ENCODE measurements around the gene RASSF5. TPM values are rescaled to one million over a fixed set of nuclear protein-coding genes. Genes with fewer than 3 reads are reported as not detected.
"Not testable (repeated sequence)": the region's sequence is repeated elsewhere in the genome, so short reads cannot be mapped to it uniquely, and the experiment has no call there.

Gene RASSF5
- total and polyA plus RNA-seq, 3 donors from 2014 or later, result 4.3 to 8.4 (median 5.9) TPM

DNA sequence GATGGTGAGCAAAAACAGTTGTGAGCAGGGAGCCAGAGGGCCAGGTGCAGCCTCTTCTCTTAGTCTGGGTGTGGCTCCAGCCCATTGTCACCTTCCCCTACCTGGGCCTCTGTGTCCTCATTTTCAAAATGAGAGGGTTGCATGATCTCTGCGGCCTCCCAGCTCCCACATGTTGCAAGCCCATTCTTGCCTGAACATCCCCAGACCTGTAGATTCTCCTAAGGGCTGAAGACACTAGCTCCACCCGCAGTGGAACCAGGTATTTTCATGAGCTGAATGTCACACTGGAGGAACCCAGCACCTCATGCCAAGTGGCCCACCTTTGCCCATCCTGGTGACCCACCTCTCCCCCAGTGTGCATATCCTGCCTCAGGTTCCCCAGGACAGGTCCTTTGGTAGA, 24.7 kb upstream of the RASSF5 start:
- WGBS, 2 donors, result 90 to 97% methylated on average over 2 of the region's 2 CpGs
- TF ChIP-seq, protein P1, sequence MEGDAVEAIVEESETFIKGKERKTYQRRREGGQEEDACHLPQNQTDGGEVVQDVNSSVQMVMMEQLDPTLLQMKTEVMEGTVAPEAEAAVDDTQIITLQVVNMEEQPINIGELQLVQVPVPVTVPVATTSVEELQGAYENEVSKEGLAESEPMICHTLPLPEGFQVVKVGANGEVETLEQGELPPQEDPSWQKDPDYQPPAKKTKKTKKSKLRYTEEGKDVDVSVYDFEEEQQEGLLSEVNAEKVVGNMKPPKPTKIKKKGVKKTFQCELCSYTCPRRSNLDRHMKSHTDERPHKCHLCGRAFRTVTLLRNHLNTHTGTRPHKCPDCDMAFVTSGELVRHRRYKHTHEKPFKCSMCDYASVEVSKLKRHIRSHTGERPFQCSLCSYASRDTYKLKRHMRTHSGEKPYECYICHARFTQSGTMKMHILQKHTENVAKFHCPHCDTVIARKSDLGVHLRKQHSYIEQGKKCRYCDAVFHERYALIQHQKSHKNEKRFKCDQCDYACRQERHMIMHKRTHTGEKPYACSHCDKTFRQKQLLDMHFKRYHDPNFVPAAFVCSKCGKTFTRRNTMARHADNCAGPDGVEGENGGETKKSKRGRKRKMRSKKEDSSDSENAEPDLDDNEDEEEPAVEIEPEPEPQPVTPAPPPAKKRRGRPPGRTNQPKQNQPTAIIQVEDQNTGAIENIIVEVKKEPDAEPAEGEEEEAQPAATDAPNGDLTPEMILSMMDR (IDR thresholded peaks at IDR 0.05), result no peak
- TF ChIP-seq POLR2A (IDR thresholded peaks at IDR 0.05), result no peak
- Histone ChIP-seq H3K36me3 (ENCODE audit: low read depth, missing control alignments) (no peaks in the 10 kb centered on the region), H3K27ac (no peak overlapping the region), H3K9me3 (no peaks in the 10 kb centered on the region), H3K27me3 (no peaks in the 10 kb centered on the region), H3K4me1 (no peaks in the 10 kb centered on the region), H3K4me3 (no peak overlapping the region)
- no peak for DNase-seq
- intact Hi-C loops (cut with DNase I; ENCODE audit: low total_unique reads), result no loop called here

DNA sequence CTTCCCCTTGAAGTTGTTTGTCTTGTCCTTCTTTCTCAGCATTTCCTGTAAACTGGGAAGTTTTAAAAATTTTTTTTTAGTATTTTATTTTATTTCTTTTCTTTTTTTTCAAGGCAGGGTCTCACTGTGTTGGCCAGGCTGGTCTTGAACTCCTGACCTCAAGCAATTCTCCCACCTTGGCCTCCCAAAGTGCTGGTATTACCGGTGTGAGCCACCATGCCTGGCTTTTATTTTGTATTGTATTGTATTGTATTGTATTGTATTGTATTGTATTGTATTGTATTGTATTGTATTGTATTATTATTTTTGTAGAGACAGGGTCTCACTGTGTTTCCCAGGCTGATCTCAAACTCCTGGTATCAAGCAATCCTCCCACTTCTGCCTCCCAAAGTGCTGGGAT, 23.5 kb upstream of the RASSF5 start:
- DNase-seq; intact Hi-C loops (cut with DNase I; ENCODE audit: low total_unique reads); H3K4me1 ChIP-seq; H3K9me3 ChIP-seq; H3K27ac ChIP-seq; H3K4me3 ChIP-seq; H3K27me3 ChIP-seq; H3K36me3 ChIP-seq (ENCODE audit: low read depth, missing control alignments): not testable (repeated sequence)
- WGBS, 2 donors, result 91 to 100% methylated on average over 1 of the region's 1 CpG

DNA sequence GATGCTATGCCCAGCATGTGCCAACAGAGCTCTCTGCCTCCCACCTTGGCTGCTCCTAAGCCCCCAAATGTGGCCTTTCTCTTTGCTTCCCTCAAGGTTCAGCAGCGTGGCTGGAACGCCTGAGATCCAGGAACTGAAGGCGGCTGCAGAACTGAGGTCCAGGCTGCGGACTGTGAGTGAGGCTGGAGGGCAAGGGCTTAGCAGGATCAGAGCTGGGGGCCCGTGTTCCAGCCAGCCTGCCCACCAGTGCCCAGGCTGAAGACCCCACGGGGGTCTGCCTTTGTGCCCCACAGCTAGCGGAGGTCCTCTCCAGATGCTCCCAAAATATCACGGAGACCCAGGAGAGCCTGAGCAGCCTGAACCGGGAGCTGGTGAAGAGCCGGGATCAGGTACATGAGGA, 22.4 kb upstream of the RASSF5 start:
- DNase-seq, result no peak
- no peak for TF ChIP-seq POLR2A (IDR thresholded peaks at IDR 0.05)
- TF ChIP-seq, protein P1 (IDR thresholded peaks at IDR 0.05), result no peak
- Histone ChIP-seq H3K27ac (no peak overlapping the region), H3K4me1 (no peaks in the 10 kb centered on the region), H3K27me3 (no peaks in the 10 kb centered on the region), H3K4me3 (no peak overlapping the region), H3K9me3 (no peaks in the 10 kb centered on the region), H3K36me3 (ENCODE audit: low read depth, missing control alignments) (no peaks in the 10 kb centered on the region)
- 86 to 95% methylated on average over 6 to 10 of the region's 10 CpGs for WGBS, 2 donors
- intact Hi-C loops (cut with DNase I; ENCODE audit: low total_unique reads), result no loop called here

DNA sequence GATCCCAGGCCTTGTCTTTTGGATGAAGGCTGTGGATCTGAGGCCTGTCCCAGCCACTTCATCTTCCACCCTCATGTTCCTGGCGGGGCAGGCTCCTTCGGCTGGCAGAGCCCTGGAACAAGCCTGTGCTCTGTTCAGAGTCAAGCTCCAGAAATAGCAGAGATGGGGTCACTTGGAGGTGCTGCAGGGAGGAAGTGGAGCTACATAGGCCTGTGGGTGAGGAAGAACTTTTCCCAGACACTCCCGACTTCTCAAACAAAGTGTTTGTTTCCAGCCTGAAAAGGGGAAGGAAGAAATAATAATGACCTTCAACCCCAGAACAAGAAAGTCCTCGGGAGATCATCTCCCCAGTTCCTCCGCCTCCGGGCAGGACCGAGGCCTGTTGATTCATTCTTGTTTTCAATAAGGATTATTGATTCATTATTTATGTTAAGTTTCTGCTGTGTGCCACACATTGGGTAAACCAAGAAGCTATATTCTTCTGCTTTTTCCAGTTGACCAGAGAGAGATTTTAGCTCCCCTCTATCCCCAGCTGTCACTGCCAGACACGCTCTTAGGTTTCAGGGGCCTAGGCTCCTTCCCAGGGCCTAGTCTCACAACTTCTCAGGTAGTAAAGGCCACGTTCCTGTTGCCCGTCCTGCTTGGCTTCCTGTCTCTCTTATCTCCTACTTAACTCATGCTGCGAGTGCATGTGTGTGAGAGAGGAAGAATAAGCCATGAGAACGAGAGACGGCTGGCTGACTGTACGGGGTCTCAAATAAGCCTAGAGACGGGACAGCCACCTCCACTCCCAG, 20.1 kb upstream of the RASSF5 start:
- Histone ChIP-seq H3K4me1 (peaks cover 5% of the 10 kb centered on the region), H3K9me3 (no peaks in the 10 kb centered on the region), H3K27ac (no peak overlapping the region), H3K4me3 (no peak overlapping the region), H3K27me3 (no peaks in the 10 kb centered on the region), H3K36me3 (ENCODE audit: low read depth, missing control alignments) (no peaks in the 10 kb centered on the region)
- TF ChIP-seq POLR2A (IDR thresholded peaks at IDR 0.05), result no peak
- TF ChIP-seq, protein P1 (IDR thresholded peaks at IDR 0.05), result no peak
- intact Hi-C loops (cut with DNase I; ENCODE audit: low total_unique reads), result no loop called here
- DNase-seq, result no peak
- 79 to 85% methylated on average over 15 of the region's 15 CpGs for WGBS, 2 donors

DNA sequence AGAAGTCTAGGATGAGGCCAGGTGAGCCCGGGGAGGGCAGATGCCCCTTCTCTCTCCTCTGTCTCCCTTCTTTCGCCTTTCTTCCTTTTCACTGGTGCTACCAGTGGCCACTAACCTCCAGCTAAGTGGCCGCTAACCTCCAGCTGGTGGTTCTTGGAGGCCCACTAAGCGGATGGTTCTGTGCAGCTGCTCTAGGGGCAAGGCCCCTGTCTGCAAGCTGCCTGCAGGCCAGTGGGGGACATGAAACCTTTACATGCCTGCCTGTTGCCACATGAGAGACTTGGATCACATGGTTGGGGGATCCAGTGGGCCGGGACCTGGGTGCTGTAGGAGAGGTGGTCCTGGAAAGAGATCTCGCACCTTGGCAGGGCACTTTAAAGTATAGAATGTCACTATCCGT, 19.4 kb upstream of the RASSF5 start:
- H3K27ac ChIP-seq, result no peak overlapping the region
- no peaks in the 10 kb centered on the region for H3K27me3 ChIP-seq
- intact Hi-C loops (cut with DNase I; ENCODE audit: low total_unique reads), result no loop called here
- WGBS, 2 donors, result 88 to 96% methylated on average over 6 to 7 of the region's 7 CpGs
- no peaks in the 10 kb centered on the region for H3K36me3 ChIP-seq (ENCODE audit: low read depth, missing control alignments)
- no peak for TF ChIP-seq POLR2A (IDR thresholded peaks at IDR 0.05)
- TF ChIP-seq, protein P1 (IDR thresholded peaks at IDR 0.05), result no peak
- peaks cover 5% of the 10 kb centered on the region for H3K4me1 ChIP-seq
- H3K4me3 ChIP-seq, result no peak overlapping the region
- no peaks in the 10 kb centered on the region for H3K9me3 ChIP-seq
- no peak for DNase-seq
